MM.1S (cell line): ENCODE data around the gene POLR2M.

Experiments
- DNase-seq: peaks from one replicate; pipeline ENCODE4 v3.0.0-alpha.2; 2015
- H2AFZ ChIP-seq: fragments of 300-600 bp; sonication (generic); 2 replicates; pipeline ENCODE4 v1.6.0; 2016; ENCODE audit warnings: antibody characterized with exemption, low read length
- H3F3A ChIP-seq: fragments of 300-600 bp; sonication (generic); 2 replicates; pipeline ENCODE4 v1.6.1; 2016; ENCODE audit warnings: mild to moderate bottlenecking, antibody characterized with exemption, low read length, moderate library complexity, mixed read lengths; ENCODE audit not compliant: insufficient read depth
- H3K27ac ChIP-seq: fragments of 300-600 bp; sonication (generic); 2 replicates; pipeline ENCODE4 v1.5.1; 2016; ENCODE audit warnings: mild to moderate bottlenecking, low read length
- H3K27me3 ChIP-seq: fragments of 300-600 bp; sonication (generic); replicated peaks from 2 replicates; pipeline ENCODE4 v1.6.0; 2016; ENCODE audit warnings: low read length; ENCODE audit not compliant: insufficient read depth
- H3K36me3 ChIP-seq: fragments of 300-600 bp; sonication (generic); replicated peaks from 2 replicates; pipeline ENCODE4 v1.6.1; 2016; ENCODE audit warnings: mild to moderate bottlenecking, low read length, mixed read lengths; ENCODE audit not compliant: insufficient read depth
- H3K4me1 ChIP-seq: fragments of 300-600 bp; sonication (generic); 2 replicates; pipeline ENCODE4 v1.6.1; 2016; ENCODE audit warnings: low read length, mixed read lengths
- H3K4me2 ChIP-seq: fragments of 300-600 bp; sonication (generic); 2 replicates; pipeline ENCODE4 v1.6.0; 2016; ENCODE audit warnings: low read depth, low read length
- H3K4me3 ChIP-seq: fragments of 300-600 bp; sonication (generic); 2 replicates; pipeline ENCODE4 v1.5.1; 2016; ENCODE audit warnings: low read length, mixed read lengths
- H3K79me2 ChIP-seq: fragments of 300-600 bp; sonication (generic); 2 replicates; pipeline ENCODE4 v1.6.1; 2016; ENCODE audit warnings: mixed run types, low read length, mixed read lengths
- H3K9ac ChIP-seq: fragments of 300-600 bp; sonication (generic); 2 replicates; pipeline ENCODE4 v1.6.1; 2016; ENCODE audit warnings: low read length, mixed read lengths
- H3K9me2 ChIP-seq: fragments of 300-600 bp; sonication (generic); replicated peaks from 2 replicates; pipeline ENCODE4 v1.6.1; 2016; ENCODE audit warnings: mild to moderate bottlenecking, low read length, mixed read lengths; ENCODE audit not compliant: insufficient read depth
- H3K9me3 ChIP-seq: fragments of 300-600 bp; sonication (generic); replicated peaks from 2 replicates; pipeline ENCODE4 v1.6.1; 2016; ENCODE audit warnings: mild to moderate bottlenecking, low read length, mixed read lengths; ENCODE audit not compliant: insufficient read depth
- H4K20me1 ChIP-seq: fragments of 300-600 bp; sonication (generic); 2 replicates; pipeline ENCODE4 v1.6.1; 2016; ENCODE audit warnings: mild to moderate bottlenecking, low read length, moderate library complexity, mixed read lengths; ENCODE audit not compliant: insufficient read depth
- CTCF ChIP-seq: fragments of 300-600 bp; sonication (generic); IDR thresholded peaks from 2 replicates; pipeline ENCODE4 v1.5.1; 2016; ENCODE audit warnings: antibody characterized with exemption, low read length, mixed read lengths
- EZH2 ChIP-seq: fragments of 300-600 bp; sonication (generic); optimal IDR thresholded peaks from 2 replicates; pipeline ENCODE3; 2017; ENCODE audit warnings: low read depth, mild to moderate bottlenecking, antibody characterized with exemption, low read length, mixed read lengths
- EZH2phosphoT487 ChIP-seq: fragments of 300-600 bp; sonication (generic); IDR thresholded peaks from 2 replicates; pipeline ENCODE4 v1.6.1; 2018; ENCODE audit warnings: antibody characterized with exemption, low read length

POLR2M gene

GRCh38 chr15:57685306-57686095 lies 21.0 kb upstream of the POLR2M start:
- peaks cover 10% of the 10 kb centered on the region; the same call in 1 of the 2 replicates for H3K4me1 ChIP-seq
- DNase-seq: no peak
- no peak overlapping the region for H3K9ac ChIP-seq
- no peaks in the 10 kb centered on the region for H3K79me2 ChIP-seq
- no peaks in the 10 kb centered on the region for H4K20me1 ChIP-seq
- no peak for TF ChIP-seq CTCF
- no peak for TF ChIP-seq EZH2phosphoT487
- no peak for TF ChIP-seq EZH2
- H3K9me2 ChIP-seq: no peaks in the 10 kb centered on the region
- H3K27ac ChIP-seq: no peak overlapping the region
- no peak overlapping the region for H3K4me3 ChIP-seq
- no peaks in the 10 kb centered on the region for H3K36me3 ChIP-seq
- no peaks in the 10 kb centered on the region for H3F3A ChIP-seq
- H2AFZ ChIP-seq: peak overlapping the region; percentile 26; the same call in 1 of the 2 replicates
- H3K9me3 ChIP-seq: no peaks in the 10 kb centered on the region
- no peak overlapping the region for H3K4me2 ChIP-seq
- H3K27me3 ChIP-seq: no peaks in the 10 kb centered on the region

- Histone ChIP-seq H2AFZ (0 out of 2 replicates have a peak overlapping the region, but pooled peaks have one; percentile 26), H3K9me3 (no peaks in the 10 kb centered on the region)
These were observed 19.9 kb upstream of the POLR2M start for GRCh38 chr15:57686657-57687056.

GRCh38 chr15:57690341-57690966 lies 16.1 kb upstream of the POLR2M start:
- Histone ChIP-seq H3K4me2 (no peak overlapping the region), H3K4me3 (no peak overlapping the region), H3K9me2 (no peaks in the 10 kb centered on the region), H3K27ac (no peak overlapping the region), H3K27me3 (no peaks in the 10 kb centered on the region), H3F3A (no peaks in the 10 kb centered on the region), H3K9ac (no peak overlapping the region), H4K20me1 (no peaks in the 10 kb centered on the region), H2AFZ (no peak overlapping the region), H3K36me3 (no peaks in the 10 kb centered on the region), H3K4me1 (0 out of 2 replicates have a peak, but pooled peaks cover 5% of the 10 kb centered on the region), H3K79me2 (no peaks in the 10 kb centered on the region), H3K9me3 (no peaks in the 10 kb centered on the region)
- TF ChIP-seq EZH2 (no peak), EZH2phosphoT487 (no peak), CTCF (no peak)
- DNase-seq: no peak

More at GRCh38 chr15:57686657-57687056, 19.9 kb upstream of the POLR2M start:
- no peaks in the 10 kb centered on the region for H4K20me1 ChIP-seq
- no peak overlapping the region for H3K9ac ChIP-seq
- H3F3A ChIP-seq: no peaks in the 10 kb centered on the region
- no peaks in the 10 kb centered on the region for H3K79me2 ChIP-seq
- H3K4me3 ChIP-seq: no peak overlapping the region
- TF ChIP-seq EZH2 (no peak), EZH2phosphoT487 (no peak), CTCF (no peak)
- no peak overlapping the region for H3K27ac ChIP-seq
- no peak for DNase-seq
- no peaks in the 10 kb centered on the region for H3K27me3 ChIP-seq
- peak overlapping the region; percentile 10; the same call in 1 of the 2 replicates for H3K4me2 ChIP-seq
- H3K36me3 ChIP-seq: no peaks in the 10 kb centered on the region
- 0 out of 2 replicates have a peak, but pooled peaks cover 5% of the 10 kb centered on the region for H3K4me1 ChIP-seq
- H3K9me2 ChIP-seq: no peaks in the 10 kb centered on the region
